ENCODE data around the gene NOTCH3. TPM values are rescaled to one million over a fixed set of nuclear protein-coding genes. Genes with fewer than 3 reads are reported as not detected.

Gene NOTCH3
- total RNA-seq, 1 experiment from 2014 or later = 164 TPM

DNA sequence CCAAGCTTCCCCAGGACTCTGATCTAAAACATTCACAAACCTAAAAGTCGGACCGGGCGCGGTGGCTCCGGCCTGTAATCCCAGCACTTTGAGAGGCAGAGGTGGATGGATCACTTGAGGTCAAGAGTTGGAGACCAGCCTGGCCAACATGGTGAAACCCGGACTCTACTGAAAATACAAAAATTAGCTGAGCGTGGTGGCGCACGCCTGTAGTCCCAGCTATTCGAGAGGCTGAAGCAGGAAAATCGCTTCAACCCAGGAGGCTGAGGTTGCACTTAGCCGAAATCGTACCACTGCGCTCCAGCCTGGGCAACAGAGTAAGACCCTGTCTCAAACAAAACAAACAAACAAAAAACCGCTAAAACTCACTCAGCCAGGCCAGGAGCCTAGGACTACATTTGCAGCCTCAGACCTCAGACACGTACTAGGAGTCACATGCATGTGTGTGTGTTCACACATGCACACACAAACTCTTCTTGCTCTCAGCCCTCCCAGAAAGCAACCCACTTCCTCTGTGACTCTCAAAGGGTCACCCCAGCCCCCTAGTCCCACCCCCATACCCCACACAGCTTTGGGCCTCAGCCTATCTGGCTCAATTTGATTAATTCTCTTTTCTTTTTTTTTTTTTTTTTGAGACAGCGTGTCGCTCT lies 704 bp upstream of the NOTCH3 start:
- peak overlapping the region in 1 of 3 experiments; percentile 77; a peak in 1 of 7 replicates for H3K27ac Mint-ChIP-seq
- H3K4me3 Mint-ChIP-seq = peak overlapping the region; percentile 83 to 86
- Histone ChIP-seq H2BK15ac (ENCODE audit: low read depth, low read length) (no peak overlapping the region), H3K4me2 (ENCODE audit: insufficient read depth, insufficient read length, low read length) (peak overlapping the region; percentile 41), H3K18ac (ENCODE audit: insufficient read length, low read depth, low read length) (no peak overlapping the region), H4K8ac (replicated peaks; ENCODE audit: insufficient read length, low read depth, low read length) (no peak overlapping the region), H3K23ac (ENCODE audit: insufficient read length, low read depth, low read length) (no peak overlapping the region), H2BK5ac (ENCODE audit: insufficient read length, low read length) (no peak overlapping the region), H3K79me1 (ENCODE audit: insufficient read depth, low read depth, low read length, poor library complexity, severe bottlenecking) (no peaks in the 10 kb centered on the region), H4K20me1 (ENCODE audit: control insufficient read depth, insufficient read depth, insufficient read length) (no peaks in the 10 kb centered on the region), H2BK120ac (ENCODE audit: low read depth, low read length, poor library complexity, severe bottlenecking) (no peak overlapping the region), H4K91ac (ENCODE audit: insufficient read length, low read depth, low read length) (no peak overlapping the region), H2BK12ac (ENCODE audit: insufficient read length, low read depth, low read length) (no peak overlapping the region), H3K79me2 (ENCODE audit: insufficient read depth, low read length) (peaks cover 8% of the 10 kb centered on the region; the same call in 1 of the 2 replicates), H3K9ac (ENCODE audit: extremely low read depth, insufficient read length, low read length) (no peak overlapping the region), H3K23me2 (ENCODE audit: insufficient read length, low read depth, low read length, poor library complexity, severe bottlenecking) (peaks cover 4% of the 10 kb centered on the region), H3K27me3 (ENCODE audit: insufficient read depth, low read length) (no peaks in the 10 kb centered on the region), H3K4ac (ENCODE audit: low read depth, low read length) (no peak overlapping the region), H3K56ac (ENCODE audit: insufficient read length, low read depth, low read length) (no peak overlapping the region), H3K9me3 (ENCODE audit: control insufficient read depth, low read depth, low read length) (no peaks in the 10 kb centered on the region), H3T11ph (ENCODE audit: low read length) (no peak overlapping the region), H3K27ac (ENCODE audit: insufficient read length, low read depth, low read length) (no peak overlapping the region), H3K4me1 (ENCODE audit: insufficient read depth, low read length) (peaks cover 3% of the 10 kb centered on the region; the same call in 1 of the 2 replicates), H2AK5ac (ENCODE audit: insufficient read length, low read length) (no peak overlapping the region), H2BK20ac (ENCODE audit: low read depth, low read length, poor library complexity, severe bottlenecking) (no peak overlapping the region), H3K14ac (ENCODE audit: insufficient read depth, low read length) (no peak overlapping the region), H2AFZ (ENCODE audit: low read length) (peak overlapping the region; percentile 58), H4K5ac (ENCODE audit: insufficient read length, low read depth, low read length) (no peak overlapping the region)
- no peaks in the 10 kb centered on the region; a peak in 1 of 5 replicates for H3K9me3 Mint-ChIP-seq
- WGBS (ENCODE audit: extremely low coverage, insufficient read length, low lambda C conversion rate) = no CpG with 5 or more reads among the region's 18 CpGs
- peaks cover 24 to 25% of the 10 kb centered on the region in 2 experiments for H3K4me1 Mint-ChIP-seq
- DNase-seq = no peak
- H3K36me3 Mint-ChIP-seq (ENCODE audit: insufficient read depth in 1 of 3, low read depth in 3 of 3) = peaks cover 5 to 25% (median 20%) of the 10 kb centered on the region in 3 experiments; a peak in 6 of 7 replicates
- TF ChIP-seq, protein P1, sequence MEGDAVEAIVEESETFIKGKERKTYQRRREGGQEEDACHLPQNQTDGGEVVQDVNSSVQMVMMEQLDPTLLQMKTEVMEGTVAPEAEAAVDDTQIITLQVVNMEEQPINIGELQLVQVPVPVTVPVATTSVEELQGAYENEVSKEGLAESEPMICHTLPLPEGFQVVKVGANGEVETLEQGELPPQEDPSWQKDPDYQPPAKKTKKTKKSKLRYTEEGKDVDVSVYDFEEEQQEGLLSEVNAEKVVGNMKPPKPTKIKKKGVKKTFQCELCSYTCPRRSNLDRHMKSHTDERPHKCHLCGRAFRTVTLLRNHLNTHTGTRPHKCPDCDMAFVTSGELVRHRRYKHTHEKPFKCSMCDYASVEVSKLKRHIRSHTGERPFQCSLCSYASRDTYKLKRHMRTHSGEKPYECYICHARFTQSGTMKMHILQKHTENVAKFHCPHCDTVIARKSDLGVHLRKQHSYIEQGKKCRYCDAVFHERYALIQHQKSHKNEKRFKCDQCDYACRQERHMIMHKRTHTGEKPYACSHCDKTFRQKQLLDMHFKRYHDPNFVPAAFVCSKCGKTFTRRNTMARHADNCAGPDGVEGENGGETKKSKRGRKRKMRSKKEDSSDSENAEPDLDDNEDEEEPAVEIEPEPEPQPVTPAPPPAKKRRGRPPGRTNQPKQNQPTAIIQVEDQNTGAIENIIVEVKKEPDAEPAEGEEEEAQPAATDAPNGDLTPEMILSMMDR (conservative IDR thresholded peaks at IDR 0.05) = no peak
- peaks cover 5% of the 10 kb centered on the region for H3K27me3 Mint-ChIP-seq (ENCODE audit: low read depth)

Data from H9 (cell line).